ENCODE measurements around the gene GPC5.
"Not testable (repeated sequence)": the region's sequence is repeated elsewhere in the genome, so short reads cannot be mapped to it uniquely, and the experiment has no call there.

The GPC5 gene

GRCh38 chr13:92657565-92657964 lies 1259.1 kb downstream of the GPC5 start:
- DNase-seq (ENCODE audit: low read depth) = no peak

- no peak for DNase-seq (ENCODE audit: low read depth)
These were observed 1259.9 kb downstream of the GPC5 start for GRCh38 chr13:92658293-92658692.

- no peak for DNase-seq (ENCODE audit: low read depth)
These were observed 1263.0 kb downstream of the GPC5 start for GRCh38 chr13:92661406-92661805.

- DNase-seq (ENCODE audit: low read depth) = no peak
These were observed 1269.7 kb downstream of the GPC5 start for GRCh38 chr13:92668157-92668556.

GRCh38 chr13:92670096-92670495 lies 1271.7 kb downstream of the GPC5 start:
- DNase-seq (ENCODE audit: low read depth) = no peak

GRCh38 chr13:92671821-92672220 lies 1273.4 kb downstream of the GPC5 start:
- DNase-seq (ENCODE audit: low read depth) = no peak

GRCh38 chr13:92676246-92676645 lies 1277.8 kb downstream of the GPC5 start:
- no peak for DNase-seq (ENCODE audit: low read depth)

GRCh38 chr13:92677571-92677970 lies 1279.2 kb downstream of the GPC5 start:
- DNase-seq (ENCODE audit: low read depth) = no peak

GRCh38 chr13:92679602-92680001 lies 1281.2 kb downstream of the GPC5 start:
- DNase-seq (ENCODE audit: low read depth) = no peak

- no peak for DNase-seq (ENCODE audit: low read depth)
These were observed 1282.8 kb downstream of the GPC5 start for GRCh38 chr13:92681239-92681638.

GRCh38 chr13:92682832-92683517 lies 1284.6 kb downstream of the GPC5 start:
- no peak for DNase-seq (ENCODE audit: low read depth)

GRCh38 chr13:92694047-92694446 lies 1295.6 kb downstream of the GPC5 start:
- no peak for DNase-seq (ENCODE audit: low read depth)

GRCh38 chr13:92695827-92696226 lies 1297.4 kb downstream of the GPC5 start:
- not testable (repeated sequence) for DNase-seq (ENCODE audit: low read depth)

GRCh38 chr13:92716749-92717148 lies 1318.3 kb downstream of the GPC5 start:
- DNase-seq (ENCODE audit: low read depth) = peak; percentile 2

- no peak for DNase-seq (ENCODE audit: low read depth)
These were observed 1319.4 kb downstream of the GPC5 start for GRCh38 chr13:92717857-92718256.

- no peak for DNase-seq (ENCODE audit: low read depth)
These were observed 1321.4 kb downstream of the GPC5 start for GRCh38 chr13:92719868-92720267.

- DNase-seq (ENCODE audit: low read depth) = no peak
These were observed 1323.2 kb downstream of the GPC5 start for GRCh38 chr13:92721620-92722019.

- no peak for DNase-seq (ENCODE audit: low read depth)
These were observed 1328.7 kb downstream of the GPC5 start for GRCh38 chr13:92727118-92727517.

- no peak for DNase-seq (ENCODE audit: low read depth)
These were observed 1335.6 kb downstream of the GPC5 start for GRCh38 chr13:92734068-92734467.

GRCh38 chr13:92734545-92734944 lies 1336.1 kb downstream of the GPC5 start:
- DNase-seq (ENCODE audit: low read depth) = no peak

GRCh38 chr13:92735909-92736308 lies 1337.5 kb downstream of the GPC5 start:
- DNase-seq (ENCODE audit: low read depth) = no peak

- no peak for DNase-seq (ENCODE audit: low read depth)
These were observed 1340.9 kb downstream of the GPC5 start for GRCh38 chr13:92739306-92739818.

GRCh38 chr13:92743992-92744391 lies 1345.6 kb downstream of the GPC5 start:
- no peak for DNase-seq (ENCODE audit: low read depth)

- DNase-seq (ENCODE audit: low read depth) = no peak
These were observed 1346.8 kb downstream of the GPC5 start for GRCh38 chr13:92745258-92745657.
